ENCODE results near the gene DARS1. TPM values are rescaled to one million over a fixed set of nuclear protein-coding genes. Genes with fewer than 3 reads are reported as not detected.

Gene DARS1
- polyA plus RNA-seq, 3 donors = 24.4 to 53.0 (median 46.2) TPM

GRCh38 chr2:135876066-135876711 is 109.2 kb downstream of the DARS1 start, which contains the start of gene MCM6:
Gene MCM6 (minus strand): TSS chr2:135876443. CDS start chr2:135876365, 78 bp downstream.
- Histone ChIP-seq H3K36me3 (replicated peaks in 1 of 2; ENCODE audit: control insufficient read depth in 1 of 2, insufficient read depth in 2 of 2, low read length in 2 of 2) (peaks cover 0 to 6% of the 10 kb centered on the region in 2 donors), H3K9me3 (replicated peaks in 1 of 2; ENCODE audit: control insufficient read depth in 1 of 2, insufficient read depth in 1 of 2, low read length in 2 of 2) (no peaks in the 10 kb centered on the region), H4K20me1 (ENCODE audit: insufficient read depth, low read length) (no peaks in the 10 kb centered on the region), H3K4me1 (ENCODE audit: control insufficient read depth in 1 of 2, insufficient read depth in 2 of 2, low read length in 2 of 2) (peaks cover 12 to 15% of the 10 kb centered on the region in 2 donors), H3K79me2 (ENCODE audit: insufficient read depth, low read length) (peaks cover 50% of the 10 kb centered on the region), H2AFZ (ENCODE audit: insufficient read depth, low read depth, low read length, poor library complexity, severe bottlenecking) (peak within 1 kb of the TSS; percentile 92), H3K27ac (ENCODE audit: low read depth in 1 of 2, low read length in 2 of 2) (peak within 1 kb of the TSS; percentile 44 to 69), H3K27me3 (ENCODE audit: control insufficient read depth in 2 of 2, insufficient read depth in 2 of 2, low read length in 2 of 2) (no peaks in the 10 kb centered on the region), H3K4me2 (replicated peaks; ENCODE audit: extremely low read depth, low read length, poor library complexity, severe bottlenecking) (peak within 1 kb of the TSS; percentile 82), H3K4me3 (replicated peaks in 1 of 3; ENCODE audit: low read depth in 2 of 3, low read length in 3 of 3) (peak within 1 kb of the TSS; percentile 52 to 81 (median 77)), H3K9ac (ENCODE audit: insufficient read depth, low read length, poor library complexity, severe bottlenecking) (peak within 1 kb of the TSS; percentile 82)
- DNase-seq = peak; percentile 97 to 99 (median 99)
- TF ChIP-seq, protein P1, sequence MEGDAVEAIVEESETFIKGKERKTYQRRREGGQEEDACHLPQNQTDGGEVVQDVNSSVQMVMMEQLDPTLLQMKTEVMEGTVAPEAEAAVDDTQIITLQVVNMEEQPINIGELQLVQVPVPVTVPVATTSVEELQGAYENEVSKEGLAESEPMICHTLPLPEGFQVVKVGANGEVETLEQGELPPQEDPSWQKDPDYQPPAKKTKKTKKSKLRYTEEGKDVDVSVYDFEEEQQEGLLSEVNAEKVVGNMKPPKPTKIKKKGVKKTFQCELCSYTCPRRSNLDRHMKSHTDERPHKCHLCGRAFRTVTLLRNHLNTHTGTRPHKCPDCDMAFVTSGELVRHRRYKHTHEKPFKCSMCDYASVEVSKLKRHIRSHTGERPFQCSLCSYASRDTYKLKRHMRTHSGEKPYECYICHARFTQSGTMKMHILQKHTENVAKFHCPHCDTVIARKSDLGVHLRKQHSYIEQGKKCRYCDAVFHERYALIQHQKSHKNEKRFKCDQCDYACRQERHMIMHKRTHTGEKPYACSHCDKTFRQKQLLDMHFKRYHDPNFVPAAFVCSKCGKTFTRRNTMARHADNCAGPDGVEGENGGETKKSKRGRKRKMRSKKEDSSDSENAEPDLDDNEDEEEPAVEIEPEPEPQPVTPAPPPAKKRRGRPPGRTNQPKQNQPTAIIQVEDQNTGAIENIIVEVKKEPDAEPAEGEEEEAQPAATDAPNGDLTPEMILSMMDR (IDR thresholded peaks at IDR 0.05) = no peak
- Mint-ChIP-seq H3K4me1 (peaks cover 22% of the 10 kb centered on the region), H3K9me3 (no peaks in the 10 kb centered on the region), H3K27ac (peak within 1 kb of the TSS; percentile 42 to 90 (median 84)), H3K27me3 (ENCODE audit: low read depth in 3 of 3) (peaks cover 0 to 1% (median 0%) of the 10 kb centered on the region in 3 donors), H3K36me3 (peaks cover 5 to 11% of the 10 kb centered on the region in 2 donors), H3K4me3 (peak within 1 kb of the TSS; percentile 88 to 92)
- intact Hi-C loops (cut with micrococcal nuclease) = no loop called here
- under 1% methylated on average over 68 of the region's 71 CpGs for WGBS (ENCODE audit: insufficient coverage)

DNA sequence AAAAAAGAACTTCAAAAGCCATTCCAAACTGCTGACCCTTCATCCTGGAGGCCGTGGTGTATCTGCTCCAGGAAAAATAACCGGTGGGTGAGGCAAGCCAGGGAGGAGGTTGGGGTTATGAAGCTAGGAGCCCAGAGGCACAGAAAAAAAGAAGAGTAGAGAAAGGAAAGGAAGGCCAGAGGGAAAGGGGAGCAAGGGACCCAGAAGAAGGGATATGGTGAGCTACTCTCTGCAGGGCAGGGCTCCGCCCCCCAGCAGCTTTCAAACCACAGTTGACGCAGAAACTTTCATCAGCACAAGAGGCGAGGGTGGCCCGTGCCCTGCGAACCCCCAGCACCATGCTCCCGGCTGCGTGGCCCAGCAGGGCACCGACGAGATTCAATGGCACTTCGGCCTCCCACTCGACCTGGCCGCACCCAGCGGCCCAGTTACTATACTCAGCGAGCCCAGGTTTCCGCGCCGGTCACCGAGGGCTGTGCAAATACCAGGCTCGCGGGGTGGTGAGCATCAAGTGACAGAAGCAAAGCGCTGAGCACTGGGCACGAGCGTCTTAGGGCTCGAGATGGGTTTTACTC is 109.8 kb downstream of the DARS1 start:
- H3K4me2 ChIP-seq (replicated peaks; ENCODE audit: extremely low read depth, low read length, poor library complexity, severe bottlenecking) = peak overlapping the region; percentile 82
- peak overlapping the region; percentile 88 to 92 for H3K4me3 Mint-ChIP-seq
- H3K9ac ChIP-seq (ENCODE audit: insufficient read depth, low read length, poor library complexity, severe bottlenecking) = peak overlapping the region; percentile 82
- H3K27me3 Mint-ChIP-seq (ENCODE audit: low read depth in 3 of 3) = peaks cover 0 to 1% (median 0%) of the 10 kb centered on the region in 3 donors
- WGBS (ENCODE audit: insufficient coverage) = under 1% methylated on average over 23 of the region's 26 CpGs
- H3K9me3 ChIP-seq (replicated peaks in 1 of 2; ENCODE audit: control insufficient read depth in 1 of 2, insufficient read depth in 1 of 2, low read length in 2 of 2) = no peaks in the 10 kb centered on the region
- no peaks in the 10 kb centered on the region for H3K27me3 ChIP-seq (ENCODE audit: control insufficient read depth in 2 of 2, insufficient read depth in 2 of 2, low read length in 2 of 2)
- H3K36me3 ChIP-seq (replicated peaks in 1 of 2; ENCODE audit: control insufficient read depth in 1 of 2, insufficient read depth in 2 of 2, low read length in 2 of 2) = peaks cover 0 to 9% of the 10 kb centered on the region in 2 donors
- no peaks in the 10 kb centered on the region for H3K9me3 Mint-ChIP-seq
- H3K4me1 ChIP-seq (ENCODE audit: control insufficient read depth in 1 of 2, insufficient read depth in 2 of 2, low read length in 2 of 2) = peaks cover 12 to 15% of the 10 kb centered on the region in 2 donors
- intact Hi-C loops (cut with micrococcal nuclease) = no loop called here
- peak overlapping the region; percentile 52 to 81 (median 77) for H3K4me3 ChIP-seq (replicated peaks in 1 of 3; ENCODE audit: low read depth in 2 of 3, low read length in 3 of 3)
- H4K20me1 ChIP-seq (ENCODE audit: insufficient read depth, low read length) = no peaks in the 10 kb centered on the region
- TF ChIP-seq, protein P1 (IDR thresholded peaks at IDR 0.05) = no peak
- H3K27ac ChIP-seq (ENCODE audit: low read depth in 1 of 2, low read length in 2 of 2) = peak overlapping the region; percentile 44 to 69
- H3K36me3 Mint-ChIP-seq = peaks cover 7 to 17% of the 10 kb centered on the region in 2 donors
- peaks cover 22% of the 10 kb centered on the region for H3K4me1 Mint-ChIP-seq
- H3K79me2 ChIP-seq (ENCODE audit: insufficient read depth, low read length) = peaks cover 52% of the 10 kb centered on the region
- H2AFZ ChIP-seq (ENCODE audit: insufficient read depth, low read depth, low read length, poor library complexity, severe bottlenecking) = peak overlapping the region; percentile 92
- peak; percentile 7 to 26 (median 21) for DNase-seq
- H3K27ac Mint-ChIP-seq = peak overlapping the region in 6 of 7 donors; percentile 42 to 84 (median 80)
